H1 (cell line): ENCODE results near the gene GAN. TPM values are rescaled to one million over a fixed set of nuclear protein-coding genes. Genes with fewer than 3 reads are reported as not detected.

Source experiments
- HDAC6 ChIP-seq: IDR thresholded peaks from one replicate; pipeline ENCODE4 v1.7.1; 2012; ENCODE audit warnings: low read depth, mild to moderate bottlenecking, inconsistent platforms, low read length, moderate library complexity
- KDM5A ChIP-seq: fragments of 200-600 bp; IDR thresholded peaks from 2 replicates; pipeline ENCODE4 v1.7.1; 2012; ENCODE audit warnings: mild to moderate bottlenecking, low read length, inconsistent platforms, mixed read lengths
- MAX ChIP-seq: IDR thresholded peaks from 2 replicates; pipeline ENCODE4 v1.6.1; 2012; ENCODE audit warnings: inconsistent platforms
- POLR2A ChIP-seq, 2 experiments: IDR thresholded peaks; 1 replicate in 1 of 2; 2 replicates in 1 of 2; pipeline ENCODE4 v1.6.1; 2011; ENCODE audit warnings: low read depth in 2 of 2, low read length in 2 of 2, mild to moderate bottlenecking in 2 of 2; ENCODE audit errors: control extremely low read depth in 1 of 2
- POLR2AphosphoS5 ChIP-seq: IDR thresholded peaks from 2 replicates; pipeline ENCODE4 v1.6.1; 2011; ENCODE audit warnings: low read depth, low read length
- TAF1 ChIP-seq: IDR thresholded peaks from 2 replicates; pipeline ENCODE4 v1.6.1; 2011; ENCODE audit warnings: mild to moderate bottlenecking, low read depth, low read length
- TEAD4 ChIP-seq: IDR thresholded peaks from 2 replicates; pipeline ENCODE4 v1.6.1; 2012; ENCODE audit warnings: low read depth, low read length, inconsistent platforms, mixed read lengths
- polyA plus RNA-seq, 7 experiments: library from polyadenylated mRNA; depleted of rRNA in 3 of 7; stranded (reverse) in 5 of 7; unstranded in 2 of 7; fragments of >200 nt in 5 of 7; fragments of 200-250 nt in 2 of 7; gene quantifications; 1 replicate in 5 of 7; 2 replicates in 1 of 7; 4 replicates in 1 of 7; pipeline versions ENCODE4 v1.2.1 to v1.2.3, GENCODE V29; 2011 to 2013; ENCODE audit warnings: missing spikeins in 2 of 7, mixed read lengths in 2 of 7
- total RNA-seq: library from RNA; stranded (reverse); fragmentation: NEBNext Ultra II Directional; extraction: Animal tissue kit (Norgen Biotek cat#: 25700); gene quantifications from 2 replicates; pipeline ENCODE4 v1.2.1, GENCODE V29; 2021

GAN gene
- total and polyA plus RNA-seq, 2 of the 8 experiments (the other 6 are each of a cell fraction or from before 2014, with no cell fraction given) = 4.5 to 23.9 TPM

DNA sequence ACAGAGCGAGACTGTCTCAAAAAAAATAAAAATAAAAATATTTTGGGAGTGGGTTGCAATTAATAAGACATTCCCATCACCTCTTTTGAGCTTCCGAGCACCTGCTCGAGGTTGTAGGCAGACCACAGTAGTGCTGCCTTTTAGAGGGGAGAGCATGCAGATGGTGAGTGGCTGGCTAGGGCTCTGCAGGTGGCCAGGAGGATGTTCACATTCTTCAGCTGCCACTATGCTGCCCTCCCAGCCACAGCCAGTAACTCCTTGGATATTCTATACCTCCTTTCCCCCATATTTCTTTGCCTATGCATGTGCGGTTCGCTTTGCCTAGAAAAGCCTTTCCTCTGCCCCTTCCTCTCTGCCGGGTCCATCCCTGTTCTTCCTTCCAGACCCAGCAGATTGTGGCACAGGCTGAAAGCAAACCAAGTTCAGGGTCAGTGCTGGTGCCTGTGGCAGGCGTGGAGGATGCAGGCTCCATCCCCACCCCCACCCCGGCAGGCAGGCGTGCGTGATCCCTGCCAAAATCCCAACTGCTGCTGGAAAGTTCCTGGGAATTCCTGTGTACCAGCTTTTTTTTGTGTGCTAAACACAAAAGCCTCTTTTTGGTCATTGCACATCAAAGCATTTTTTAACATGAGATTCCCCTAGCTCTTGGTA, 96.0 kb downstream of the GAN start (continued):
- TF ChIP-seq KDM5A = no peak
- TF ChIP-seq POLR2A (IDR thresholded peaks at IDR 0.05; ENCODE audit: control extremely low read depth in 1 of 2, low read depth in 2 of 2, low read length in 2 of 2) = no peak
- no peak for TF ChIP-seq HDAC6
- TF ChIP-seq TEAD4 = peak; percentile 34; the same call in 1 of the 2 replicates
- TF ChIP-seq TAF1 = no peak
- no peak for TF ChIP-seq POLR2AphosphoS5
- 0 out of 2 replicates have a peak, but pooled peaks have one; percentile 13 for TF ChIP-seq MAX
- TF ChIP-seq, all 59 proteins: peak for 4
